C4-2B (cell line): ENCODE data around the gene ENTPD1.
"Not testable (repeated sequence)": the region's sequence is repeated elsewhere in the genome, so short reads cannot be mapped to it uniquely, and the experiment has no call there.

Experiments used
- H3K27ac ChIP-seq: fragments of 450-650 bp; 2 replicates; pipeline ENCODE4 v1.5.1; 2017
- CTCF ChIP-seq: fragments of 450-650 bp; conservative IDR thresholded peaks from 2 replicates; pipeline ENCODE4 v1.5.1; 2017; ENCODE audit warnings: mild to moderate bottlenecking
- ZFX ChIP-seq: fragments of 450-650 bp; IDR thresholded peaks from 2 replicates; pipeline ENCODE4 v1.6.1; 2017

The ENTPD1 gene

GRCh38 chr10:95759233-95759826, 3.4 kb downstream of the ENTPD1 start:
- no peak overlapping the region for H3K27ac ChIP-seq
- no peak for TF ChIP-seq ZFX
- TF ChIP-seq CTCF = no peak

- H3K27ac ChIP-seq = no peak overlapping the region
- TF ChIP-seq ZFX (no peak), CTCF (no peak)
Observed at GRCh38 chr10:95761939-95762492, 6.1 kb downstream of the ENTPD1 start.

GRCh38 chr10:95767884-95768556, 12.1 kb downstream of the ENTPD1 start:
- no peak overlapping the region for H3K27ac ChIP-seq
- TF ChIP-seq ZFX (no peak), CTCF (no peak)

GRCh38 chr10:95770084-95770720, 14.2 kb downstream of the ENTPD1 start:
- TF ChIP-seq ZFX (no peak), CTCF (no peak)
- H3K27ac ChIP-seq = no peak overlapping the region

- H3K27ac ChIP-seq = not testable (repeated sequence)
Observed at GRCh38 chr10:95773454-95773853, 17.5 kb downstream of the ENTPD1 start.

GRCh38 chr10:95777638-95778037, 21.7 kb downstream of the ENTPD1 start:
- H3K27ac ChIP-seq = not testable (repeated sequence)

- H3K27ac ChIP-seq = no peak overlapping the region
- TF ChIP-seq CTCF = no peak
- TF ChIP-seq ZFX = no peak
Observed at GRCh38 chr10:95782318-95782717, 26.4 kb downstream of the ENTPD1 start.

- no peak overlapping the region for H3K27ac ChIP-seq
- TF ChIP-seq ZFX = no peak
- TF ChIP-seq CTCF = no peak
Observed at GRCh38 chr10:95783741-95784140, 27.8 kb downstream of the ENTPD1 start.
